Right atrium auricular region (tissue), 2 donors: ENCODE measurements around the gene GLS. TPM values are rescaled to one million over a fixed set of nuclear protein-coding genes. Genes with fewer than 3 reads are reported as not detected.

Source experiments
- DNase-seq: peaks from one replicate; pipeline ENCODE4 v3.0.0-alpha.2; 2019; ENCODE audit warnings: low spot score
- H3K27ac ChIP-seq, 2 donors: fragments of 200-600 bp; sonication (generic); 1 replicate in 1 of 2; 2 replicates in 1 of 2; pipeline ENCODE4 v1.5.1; 2016 to 2019
- H3K27me3 ChIP-seq, 2 donors: fragments of 200-600 bp; sonication (generic); one replicate each; pipeline versions ENCODE4 v1.5.1 to v1.6.0; 2017 to 2019
- H3K36me3 ChIP-seq: fragments of 200-600 bp; sonication (generic); one replicate; pipeline ENCODE4 v1.5.1; 2016
- H3K4me1 ChIP-seq, 2 donors: fragments of 200-600 bp; sonication (generic); one replicate each; pipeline versions ENCODE4 v1.5.1 to v1.6.0; 2017 to 2019
- H3K4me3 ChIP-seq, 2 donors: fragments of 200-600 bp; sonication (generic); 1 replicate in 1 of 2; 2 replicates in 1 of 2; pipeline ENCODE4 v1.5.1; 2017 to 2019; ENCODE audit warnings: mild to moderate bottlenecking in 1 of 2, moderate library complexity in 1 of 2
- H3K9me3 ChIP-seq, 2 donors: fragments of 200-600 bp; sonication (generic); one replicate each; pipeline ENCODE4 v1.5.1; 2019
- CTCF ChIP-seq, 2 donors: fragments of 200-600 bp; sonication (generic); IDR thresholded peaks; one replicate each; pipeline ENCODE4 v1.5.1; 2019; ENCODE audit warnings: antibody characterized with exemption in 2 of 2
- total RNA-seq, 2 donors: library from RNA; depleted of rRNA; stranded (reverse); fragments of >200 nt; gene quantifications; one replicate each; pipeline ENCODE4 v1.1.0, GENCODE V29; 2016

The GLS gene
- total RNA-seq, 2 donors from 2014 or later, result 53.7 to 77.2 TPM

DNA sequence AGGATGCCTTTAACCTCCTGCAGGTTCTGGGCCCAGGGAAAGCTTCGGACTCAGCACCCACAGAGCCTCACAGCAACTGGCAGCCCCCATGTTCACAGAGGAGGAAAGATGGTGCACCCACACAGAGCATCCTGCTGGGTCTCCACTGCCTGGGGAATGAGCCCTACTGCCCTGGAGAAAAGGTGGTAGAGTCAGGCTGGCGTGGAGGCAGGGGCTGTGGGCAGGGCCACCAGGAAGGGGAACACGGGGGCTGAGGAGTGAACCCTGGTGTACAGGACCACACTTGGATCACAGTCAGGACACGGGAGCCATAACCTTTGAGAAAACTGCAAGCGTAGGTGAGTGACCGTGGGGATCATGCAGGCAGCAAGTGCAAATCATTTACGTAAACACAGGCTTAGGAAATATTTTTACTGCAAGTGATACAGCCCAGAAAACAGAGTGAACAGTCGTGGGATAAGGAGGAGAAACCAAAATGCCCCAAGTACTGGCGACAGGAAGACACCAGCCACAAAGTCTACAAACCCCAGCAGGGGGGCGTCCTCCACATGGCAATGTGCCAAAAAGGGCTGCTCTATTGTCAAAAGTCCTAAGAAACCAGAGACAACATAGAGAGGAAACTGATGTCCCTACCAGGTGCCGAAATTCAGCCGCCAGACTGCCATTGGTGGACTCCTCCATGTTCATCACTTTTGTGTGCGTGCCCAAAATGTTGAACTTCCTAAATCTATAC is 105.8 kb downstream of the GLS start:
- peaks cover 98% of the 10 kb centered on the region for H3K36me3 ChIP-seq
- no peaks in the 10 kb centered on the region for H3K27me3 ChIP-seq
- DNase-seq, result no peak
- no peaks in the 10 kb centered on the region for H3K4me1 ChIP-seq
- no peak overlapping the region for H3K4me3 ChIP-seq
- no peak for TF ChIP-seq CTCF (IDR thresholded peaks at IDR 0.05)
- H3K27ac ChIP-seq, result no peak overlapping the region
- no peaks in the 10 kb centered on the region for H3K9me3 ChIP-seq

DNA sequence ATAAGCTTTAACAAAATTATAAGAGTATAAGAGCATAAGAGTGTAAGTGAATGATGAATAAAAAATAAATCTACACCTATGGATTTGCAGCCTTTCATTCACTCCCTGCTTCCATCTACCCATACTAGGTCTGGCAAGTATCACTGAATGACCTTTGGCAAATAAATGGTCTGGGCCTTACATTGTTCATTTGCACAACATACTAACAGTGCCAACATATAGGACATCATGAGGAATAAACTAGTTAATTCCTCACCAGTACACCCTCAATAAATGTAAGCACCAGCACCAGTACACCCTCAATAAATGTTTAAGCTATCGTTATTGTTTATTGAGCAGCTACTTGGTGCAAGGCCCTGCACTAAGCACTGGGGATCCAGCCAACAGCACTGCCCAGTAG is 106.5 kb downstream of the GLS start:
- Histone ChIP-seq H3K36me3 (peaks cover 97% of the 10 kb centered on the region), H3K27ac (no peak overlapping the region), H3K4me3 (no peak overlapping the region), H3K27me3 (no peaks in the 10 kb centered on the region), H3K9me3 (no peaks in the 10 kb centered on the region), H3K4me1 (no peaks in the 10 kb centered on the region)
- no peak for TF ChIP-seq CTCF (IDR thresholded peaks at IDR 0.05)
- DNase-seq, result no peak

DNA sequence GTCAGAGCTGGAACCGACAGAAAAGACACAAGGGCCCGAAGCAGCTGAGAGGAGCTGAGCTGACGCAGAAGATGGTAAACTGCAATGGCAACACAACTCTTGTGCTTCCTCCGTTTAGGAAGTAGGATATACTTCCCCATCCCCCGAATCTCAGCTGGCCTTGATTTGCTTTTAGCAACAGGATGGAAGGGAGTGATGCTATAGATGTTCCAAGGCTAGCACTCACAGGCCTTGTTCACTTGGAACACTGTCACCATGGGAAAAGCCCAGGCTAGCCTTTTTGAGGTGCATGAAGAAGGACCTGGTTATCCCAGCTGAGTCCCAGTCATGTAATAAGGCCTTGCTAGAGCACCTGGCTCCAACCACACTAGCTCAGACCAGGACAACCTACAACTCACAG is 107.3 kb downstream of the GLS start:
- Histone ChIP-seq H3K27ac (no peak overlapping the region), H3K36me3 (peaks cover 96% of the 10 kb centered on the region), H3K9me3 (no peaks in the 10 kb centered on the region), H3K4me3 (no peak overlapping the region), H3K4me1 (no peaks in the 10 kb centered on the region), H3K27me3 (no peaks in the 10 kb centered on the region)
- TF ChIP-seq CTCF (IDR thresholded peaks at IDR 0.05), result no peak
- DNase-seq, result no peak

DNA sequence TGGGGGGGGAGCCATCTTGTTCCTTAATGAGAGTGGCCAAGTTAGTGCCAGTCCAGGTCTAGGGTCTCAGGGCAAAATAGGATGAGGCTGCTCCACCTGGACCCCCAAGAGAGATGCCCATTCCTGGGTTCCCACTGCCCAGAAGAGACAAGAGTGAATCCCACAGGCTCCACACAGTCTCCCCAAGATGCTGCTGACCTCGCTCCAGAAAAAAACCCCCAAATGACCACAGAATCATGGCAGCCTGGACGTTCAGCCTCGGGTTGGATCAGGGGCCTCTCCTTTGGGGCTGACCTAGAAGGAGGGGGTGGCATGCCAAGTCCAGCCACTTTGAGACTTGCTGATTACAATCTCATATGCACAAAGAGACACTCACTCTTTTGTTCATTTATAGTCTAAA is 108.3 kb downstream of the GLS start:
- H3K27me3 ChIP-seq, result no peaks in the 10 kb centered on the region
- no peak for DNase-seq
- TF ChIP-seq CTCF (IDR thresholded peaks at IDR 0.05), result no peak
- H3K4me3 ChIP-seq, result no peak overlapping the region
- peaks cover 96% of the 10 kb centered on the region for H3K36me3 ChIP-seq
- H3K9me3 ChIP-seq, result no peaks in the 10 kb centered on the region
- H3K27ac ChIP-seq, result no peak overlapping the region
- H3K4me1 ChIP-seq, result no peaks in the 10 kb centered on the region

DNA sequence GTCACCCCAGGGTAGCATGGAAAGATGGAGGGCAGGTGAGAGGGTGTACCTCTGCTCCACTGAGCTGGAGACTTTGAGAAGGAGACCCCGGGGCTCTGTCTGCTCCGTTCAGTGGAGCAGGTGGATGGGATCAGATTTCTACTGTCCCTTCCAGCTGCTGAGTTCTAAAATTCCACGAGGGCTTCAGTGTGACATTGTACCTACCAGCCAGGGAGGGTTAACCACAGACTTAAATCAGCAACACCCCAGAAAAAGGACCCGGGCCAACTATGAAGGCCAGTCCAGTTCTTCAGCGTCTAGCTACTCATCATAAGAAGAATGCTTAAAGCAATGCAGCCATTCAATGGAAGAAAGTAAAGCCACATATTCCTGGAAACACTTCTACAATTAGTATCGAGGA is 109.5 kb downstream of the GLS start:
- TF ChIP-seq CTCF (IDR thresholded peaks at IDR 0.05), result no peak
- H3K4me1 ChIP-seq, result no peaks in the 10 kb centered on the region
- peaks cover 96% of the 10 kb centered on the region for H3K36me3 ChIP-seq
- H3K4me3 ChIP-seq, result no peak overlapping the region
- DNase-seq, result no peak
- no peaks in the 10 kb centered on the region for H3K27me3 ChIP-seq
- H3K9me3 ChIP-seq, result no peaks in the 10 kb centered on the region
- H3K27ac ChIP-seq, result no peak overlapping the region

DNA sequence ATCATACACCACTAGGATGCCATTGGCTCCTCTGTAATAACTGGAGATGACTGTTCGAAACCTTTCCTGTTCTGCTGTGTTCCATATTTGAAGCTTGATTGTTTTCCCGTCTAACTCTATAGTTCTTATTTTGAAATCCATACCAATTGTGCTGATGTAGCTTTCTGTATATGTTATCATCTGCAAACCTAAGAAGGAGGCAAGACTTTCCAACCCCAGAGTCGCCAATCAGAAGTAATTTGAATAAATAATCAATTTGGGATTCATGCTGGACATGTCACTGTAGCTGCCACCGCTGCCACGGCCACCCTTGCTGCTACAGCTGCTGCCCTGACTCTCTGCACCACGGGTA is 112.6 kb downstream of the GLS start:
- DNase-seq, result no peak
- peaks cover 96% of the 10 kb centered on the region for H3K36me3 ChIP-seq
- no peak for TF ChIP-seq CTCF (IDR thresholded peaks at IDR 0.05)

More for the DNA sequence above, 112.6 kb downstream of the GLS start:
- H3K9me3 ChIP-seq, result no peaks in the 10 kb centered on the region
- H3K4me1 ChIP-seq, result no peaks in the 10 kb centered on the region
- no peak overlapping the region for H3K27ac ChIP-seq
- H3K4me3 ChIP-seq, result no peak overlapping the region
- no peaks in the 10 kb centered on the region for H3K27me3 ChIP-seq
